Right atrium auricular region (tissue), 2 donors: ENCODE results near the gene DOK5. TPM values are rescaled to one million over a fixed set of nuclear protein-coding genes. Genes with fewer than 3 reads are reported as not detected.

ENCODE experiments used
- DNase-seq: peaks from one replicate; pipeline ENCODE4 v3.0.0-alpha.2; 2019; ENCODE audit warnings: low spot score
- H3K27ac ChIP-seq, 2 donors: fragments of 200-600 bp; sonication (generic); 1 replicate in 1 of 2; 2 replicates in 1 of 2; pipeline ENCODE4 v1.5.1; 2016 to 2019
- H3K27me3 ChIP-seq, 2 donors: fragments of 200-600 bp; sonication (generic); one replicate each; pipeline versions ENCODE4 v1.5.1 to v1.6.0; 2017 to 2019
- H3K36me3 ChIP-seq: fragments of 200-600 bp; sonication (generic); one replicate; pipeline ENCODE4 v1.5.1; 2016
- H3K4me1 ChIP-seq, 2 donors: fragments of 200-600 bp; sonication (generic); one replicate each; pipeline versions ENCODE4 v1.5.1 to v1.6.0; 2017 to 2019
- H3K4me3 ChIP-seq, 2 donors: fragments of 200-600 bp; sonication (generic); 1 replicate in 1 of 2; 2 replicates in 1 of 2; pipeline ENCODE4 v1.5.1; 2017 to 2019; ENCODE audit warnings: mild to moderate bottlenecking in 1 of 2, moderate library complexity in 1 of 2
- H3K9me3 ChIP-seq, 2 donors: fragments of 200-600 bp; sonication (generic); one replicate each; pipeline ENCODE4 v1.5.1; 2019
- total RNA-seq, 2 donors: library from RNA; depleted of rRNA; stranded (reverse); fragments of >200 nt; gene quantifications; one replicate each; pipeline ENCODE4 v1.1.0, GENCODE V29; 2016
- TF ChIP-seq, protein P1 (sequence below), 2 donors: fragments of 200-600 bp; sonication (generic); IDR thresholded peaks; one replicate each; pipeline ENCODE4 v1.5.1; 2019; ENCODE audit warnings: antibody characterized with exemption in 2 of 2

Gene DOK5
- total RNA-seq, 2 donors from 2014 or later: 11.6 to 16.9 TPM

DNA sequence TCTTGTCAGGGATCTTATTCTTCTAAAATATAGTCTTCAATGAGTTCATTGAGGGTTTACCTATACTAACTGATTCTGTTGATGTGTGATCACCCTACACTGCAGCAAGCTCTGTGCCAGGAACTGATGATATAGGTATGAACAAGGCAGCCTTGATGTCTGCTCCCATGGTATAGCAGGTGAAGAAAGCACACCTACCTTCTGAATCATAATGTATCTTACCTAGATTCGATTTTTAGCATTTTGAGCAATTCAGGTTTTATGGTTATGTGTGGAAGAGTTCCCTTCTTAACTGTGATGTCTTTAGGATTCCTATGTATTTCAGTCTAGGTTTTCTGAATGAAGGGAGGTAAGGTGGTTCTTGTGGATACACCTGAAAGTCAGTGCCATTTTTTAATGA, 223.0 kb downstream of the DOK5 start:
- Histone ChIP-seq H3K4me1 (no peaks in the 10 kb centered on the region), H3K9me3 (no peaks in the 10 kb centered on the region), H3K36me3 (no peaks in the 10 kb centered on the region), H3K27me3 (no peaks in the 10 kb centered on the region), H3K4me3 (no peak overlapping the region), H3K27ac (no peak overlapping the region)
- TF ChIP-seq, protein P1, sequence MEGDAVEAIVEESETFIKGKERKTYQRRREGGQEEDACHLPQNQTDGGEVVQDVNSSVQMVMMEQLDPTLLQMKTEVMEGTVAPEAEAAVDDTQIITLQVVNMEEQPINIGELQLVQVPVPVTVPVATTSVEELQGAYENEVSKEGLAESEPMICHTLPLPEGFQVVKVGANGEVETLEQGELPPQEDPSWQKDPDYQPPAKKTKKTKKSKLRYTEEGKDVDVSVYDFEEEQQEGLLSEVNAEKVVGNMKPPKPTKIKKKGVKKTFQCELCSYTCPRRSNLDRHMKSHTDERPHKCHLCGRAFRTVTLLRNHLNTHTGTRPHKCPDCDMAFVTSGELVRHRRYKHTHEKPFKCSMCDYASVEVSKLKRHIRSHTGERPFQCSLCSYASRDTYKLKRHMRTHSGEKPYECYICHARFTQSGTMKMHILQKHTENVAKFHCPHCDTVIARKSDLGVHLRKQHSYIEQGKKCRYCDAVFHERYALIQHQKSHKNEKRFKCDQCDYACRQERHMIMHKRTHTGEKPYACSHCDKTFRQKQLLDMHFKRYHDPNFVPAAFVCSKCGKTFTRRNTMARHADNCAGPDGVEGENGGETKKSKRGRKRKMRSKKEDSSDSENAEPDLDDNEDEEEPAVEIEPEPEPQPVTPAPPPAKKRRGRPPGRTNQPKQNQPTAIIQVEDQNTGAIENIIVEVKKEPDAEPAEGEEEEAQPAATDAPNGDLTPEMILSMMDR (IDR thresholded peaks at IDR 0.05): no peak
- DNase-seq: no peak
